CD4-positive, CD25-positive, alpha-beta regulatory T cell (primary cell): ENCODE results near the gene SRGAP2C. TPM values are rescaled to one million over a fixed set of nuclear protein-coding genes. Genes with fewer than 3 reads are reported as not detected.
"Not testable (repeated sequence)": the region's sequence is repeated elsewhere in the genome, so short reads cannot be mapped to it uniquely, and the experiment has no call there.

Source experiments
- ATAC-seq, 2 donors: fragments of 150-1000 bp; cut with Tn5 transposase; one replicate each; pipeline ENCODE4 v1.10.0; 2021; ENCODE audit warnings: low read depth in 2 of 2, moderate number of reproducible peaks in 2 of 2, moderate library complexity in 1 of 2
- DNase-seq, 3 donors: peaks; one replicate each; pipeline versions ENCODE4 v3.0.0 to v3.0.0-alpha.2; 2012 to 2022; ENCODE audit warnings: mixed read lengths in 1 of 3
- H3K27ac ChIP-seq: one replicate; pipeline ENCODE4 v1.7.0; 2013; ENCODE audit warnings: mild to moderate bottlenecking, low read length; ENCODE audit not compliant: insufficient read depth, poor library complexity, severe bottlenecking
- H3K27me3 ChIP-seq: one replicate; pipeline ENCODE4 v1.7.0; 2013; ENCODE audit warnings: low read length; ENCODE audit not compliant: control insufficient read depth, insufficient read depth
- H3K36me3 ChIP-seq: one replicate; pipeline ENCODE4 v1.7.0; 2013; ENCODE audit warnings: mild to moderate bottlenecking, low read length, moderate library complexity; ENCODE audit not compliant: control insufficient read depth, insufficient read depth
- H3K4me1 ChIP-seq: 2 replicates; pipeline ENCODE4 v1.7.0; 2013; ENCODE audit warnings: mild to moderate bottlenecking, low read length; ENCODE audit not compliant: insufficient read depth, control insufficient read depth, poor library complexity, severe bottlenecking
- H3K4me3 ChIP-seq: one replicate; pipeline ENCODE4 v1.7.0; 2013; ENCODE audit warnings: low read depth, mild to moderate bottlenecking, low read length, moderate library complexity
- H3K9me3 ChIP-seq, 2 experiments: 1 replicate in 1 of 2; 2 replicates in 1 of 2; pipeline ENCODE4 v1.7.0; 2013; ENCODE audit warnings: low read length in 2 of 2, mild to moderate bottlenecking in 1 of 2, moderate library complexity in 1 of 2; ENCODE audit not compliant: control insufficient read depth in 2 of 2
- H3K27ac Mint-ChIP-seq, 3 donors: one replicate each; pipeline ENCODE4 v1.8.0; 2020 to 2022; ENCODE audit warnings: mild to moderate bottlenecking in 3 of 3, mixed read lengths in 3 of 3, moderate library complexity in 2 of 3
- H3K27me3 Mint-ChIP-seq: one replicate; pipeline ENCODE4 v1.8.0; 2022; ENCODE audit warnings: mild to moderate bottlenecking, mixed read lengths
- H3K36me3 Mint-ChIP-seq: one replicate; pipeline ENCODE4 v1.8.0; 2020; ENCODE audit warnings: mixed read lengths
- H3K4me1 Mint-ChIP-seq, 4 donors: one replicate each; pipeline ENCODE4 v1.8.0; 2020 to 2022; ENCODE audit warnings: mixed read lengths in 4 of 4, mild to moderate bottlenecking in 1 of 4
- H3K4me3 Mint-ChIP-seq, 4 donors: one replicate each; pipeline ENCODE4 v1.8.0; 2020 to 2022; ENCODE audit warnings: mild to moderate bottlenecking in 4 of 4, mixed read lengths in 4 of 4, moderate library complexity in 3 of 4
- H3K9me3 Mint-ChIP-seq, 7 donors: one replicate each; pipeline ENCODE4 v1.8.0; 2020 to 2022; ENCODE audit warnings: mixed read lengths in 7 of 7, mild to moderate bottlenecking in 3 of 7, moderate library complexity in 2 of 7
- polyA plus RNA-seq, 4 donors: library from polyadenylated mRNA; unstranded; fragments of 300-500 nt; fragmentation: Illumina TruSeq; gene quantifications; one replicate each; pipeline ENCODE4 v1.2.3, GENCODE V29; 2021
- total RNA-seq: library from RNA; stranded (reverse); gene quantifications from one replicate; pipeline ENCODE4 v1.2.3, GENCODE V29; 2022

Gene SRGAP2C
- total and polyA plus RNA-seq, 5 donors from 2014 or later = 2.5 to 31.7 (median 4.2) TPM

GRCh38 chr1:121168152-121168668 lies 16.6 kb upstream of the SRGAP2C start:
- H3K4me1 Mint-ChIP-seq, DNase-seq, ATAC-seq, H3K36me3 ChIP-seq, H3K27ac Mint-ChIP-seq, H3K27ac ChIP-seq, H3K4me3 Mint-ChIP-seq, H3K27me3 ChIP-seq, H3K36me3 Mint-ChIP-seq, H3K4me1 ChIP-seq, H3K9me3 Mint-ChIP-seq, H3K4me3 ChIP-seq, H3K27me3 Mint-ChIP-seq, H3K9me3 ChIP-seq: not testable (repeated sequence)

DNA sequence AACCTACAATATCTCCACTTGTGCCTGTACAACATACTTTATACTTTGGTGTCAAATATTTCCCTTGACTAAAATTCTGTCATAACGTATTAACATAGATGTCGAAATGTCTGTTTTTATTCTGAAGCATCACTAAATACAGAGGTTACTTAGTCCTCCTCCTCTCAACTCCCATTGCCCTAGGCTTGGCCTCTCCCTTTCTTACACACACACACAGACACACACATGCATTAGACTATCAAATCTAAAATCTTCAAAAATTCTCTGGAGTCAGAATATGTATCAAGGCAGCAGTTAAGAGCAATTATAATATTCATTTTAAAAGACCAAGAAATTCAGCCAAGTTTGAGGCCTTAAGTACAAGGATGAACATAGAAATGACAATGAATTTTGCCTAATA lies 8.1 kb upstream of the SRGAP2C start:
- H3K27ac Mint-ChIP-seq, ATAC-seq, H3K4me3 Mint-ChIP-seq: not testable (repeated sequence)

GRCh38 chr1:121178197-121178596 lies 6.6 kb upstream of the SRGAP2C start:
- not testable (repeated sequence) for H3K36me3 Mint-ChIP-seq, H3K4me1 Mint-ChIP-seq

More for the DNA sequence above, 8.1 kb upstream of the SRGAP2C start:
- H3K9me3 ChIP-seq, H3K9me3 Mint-ChIP-seq, H3K36me3 Mint-ChIP-seq, H3K36me3 ChIP-seq, H3K27me3 Mint-ChIP-seq, H3K4me1 Mint-ChIP-seq, H3K4me1 ChIP-seq, DNase-seq, H3K27ac ChIP-seq, H3K4me3 ChIP-seq, H3K27me3 ChIP-seq: not testable (repeated sequence)

DNA sequence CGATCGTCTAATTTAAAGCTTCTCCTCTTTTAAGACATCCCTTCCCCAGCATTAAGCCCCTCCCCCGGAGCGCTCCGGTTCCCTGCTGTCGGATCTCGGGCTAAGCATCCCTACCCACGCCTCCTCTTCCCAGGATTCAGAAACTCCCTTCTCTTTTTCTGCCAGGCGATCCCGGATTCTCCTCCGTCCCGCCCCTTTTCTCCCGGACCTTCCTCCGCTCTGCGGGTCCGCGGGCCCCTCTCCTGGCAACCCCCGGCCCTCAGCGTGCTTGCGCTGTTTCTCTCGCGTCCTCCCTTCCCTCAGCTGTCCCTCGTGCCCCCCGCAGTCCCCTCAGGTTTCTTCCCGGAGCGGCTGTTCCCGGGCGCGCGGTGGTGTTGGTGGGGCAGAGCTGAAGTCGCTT lies 908 bp upstream of the SRGAP2C start:
- H3K4me3 ChIP-seq, H3K9me3 Mint-ChIP-seq, ATAC-seq, H3K27me3 ChIP-seq, H3K9me3 ChIP-seq, H3K4me1 Mint-ChIP-seq, H3K27ac ChIP-seq, DNase-seq, H3K36me3 ChIP-seq, H3K4me1 ChIP-seq, H3K27ac Mint-ChIP-seq, H3K36me3 Mint-ChIP-seq, H3K27me3 Mint-ChIP-seq: not testable (repeated sequence)
- H3K4me3 Mint-ChIP-seq = peak overlapping the region in 1 of 4 donors; percentile 64

More at GRCh38 chr1:121178197-121178596, 6.6 kb upstream of the SRGAP2C start:
- H3K27me3 Mint-ChIP-seq, H3K4me1 ChIP-seq, DNase-seq, H3K27me3 ChIP-seq, H3K36me3 ChIP-seq, H3K4me3 ChIP-seq, ATAC-seq, H3K9me3 ChIP-seq, H3K27ac Mint-ChIP-seq, H3K9me3 Mint-ChIP-seq, H3K27ac ChIP-seq, H3K4me3 Mint-ChIP-seq: not testable (repeated sequence)

GRCh38 chr1:121185140-121185708 lies 449 bp downstream of the SRGAP2C start:
- H3K9me3 Mint-ChIP-seq, H3K36me3 ChIP-seq, H3K27me3 ChIP-seq, H3K9me3 ChIP-seq, H3K27me3 Mint-ChIP-seq, H3K36me3 Mint-ChIP-seq, H3K4me1 ChIP-seq, H3K4me3 ChIP-seq, ATAC-seq, H3K4me1 Mint-ChIP-seq, DNase-seq: not testable (repeated sequence)
- Mint-ChIP-seq H3K4me3 (peak overlapping the region; percentile 90 to 99 (median 97)), H3K27ac (peak overlapping the region in 1 of 3 donors; percentile 89)
- H3K27ac ChIP-seq = peak overlapping the region; percentile 14

DNA sequence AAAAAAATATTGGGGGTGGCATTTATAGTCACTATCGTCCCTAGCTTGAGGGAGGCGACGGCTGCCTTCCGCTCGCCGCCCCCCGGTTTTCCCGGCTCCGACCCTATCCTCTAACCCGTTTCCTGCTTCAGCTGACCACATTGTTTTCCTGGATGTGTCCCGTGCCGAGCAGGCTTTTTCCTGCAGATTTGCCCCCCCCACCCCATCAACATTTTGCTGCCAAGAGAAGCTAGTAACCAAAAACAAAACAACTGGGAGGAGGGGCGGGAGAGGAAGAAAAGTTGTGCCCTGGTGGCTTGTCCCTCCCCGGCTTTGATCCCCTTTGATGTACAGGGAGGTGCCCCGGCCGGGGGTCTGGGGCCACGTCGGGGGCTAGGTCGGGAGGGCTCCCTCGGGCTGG lies 1.4 kb downstream of the SRGAP2C start:
- H3K9me3 Mint-ChIP-seq, H3K27ac ChIP-seq, H3K27me3 ChIP-seq, H3K36me3 Mint-ChIP-seq, ATAC-seq, H3K9me3 ChIP-seq, H3K36me3 ChIP-seq, H3K4me3 ChIP-seq, DNase-seq, H3K27me3 Mint-ChIP-seq, H3K4me1 ChIP-seq: not testable (repeated sequence)
- Mint-ChIP-seq H3K4me1 (peaks cover 0 to 12% (median 1%) of the 10 kb centered on the region in 4 donors), H3K4me3 (peak overlapping the region in 3 of 4 donors; percentile 89 to 96 (median 89)), H3K27ac (peak overlapping the region in 1 of 3 donors; percentile 83)

- not testable (repeated sequence) for H3K27ac ChIP-seq, H3K27ac Mint-ChIP-seq, H3K36me3 ChIP-seq, H3K9me3 ChIP-seq, DNase-seq, ATAC-seq, H3K9me3 Mint-ChIP-seq, H3K27me3 Mint-ChIP-seq, H3K4me1 ChIP-seq, H3K36me3 Mint-ChIP-seq, H3K27me3 ChIP-seq
- Mint-ChIP-seq H3K4me3 (peak overlapping the region; percentile 65 to 83 (median 72)), H3K4me1 (peaks cover 0 to 14% (median 1%) of the 10 kb centered on the region in 4 donors)
- H3K4me3 ChIP-seq = peak overlapping the region; percentile 19
Measured at GRCh38 chr1:121187914-121188313, 3.1 kb downstream of the SRGAP2C start.

DNA sequence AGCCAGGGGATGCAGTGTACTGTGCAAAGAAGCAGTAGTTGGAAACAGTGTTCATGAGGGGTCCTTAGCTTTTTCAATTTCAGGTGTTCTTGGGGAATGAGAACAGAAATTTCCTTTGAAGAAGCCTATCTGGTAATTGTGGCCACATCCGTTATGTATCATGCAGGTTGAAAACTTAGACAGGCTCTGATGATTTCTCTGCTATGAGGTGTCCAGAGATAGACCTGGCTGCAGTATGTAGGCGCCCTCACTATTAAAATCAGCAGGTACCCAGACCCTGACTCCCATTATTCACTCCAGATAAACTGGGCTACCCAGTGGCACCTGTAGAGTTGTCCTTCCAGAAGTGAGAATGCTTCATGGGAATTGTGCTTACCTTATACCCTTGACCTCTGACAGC lies 7.7 kb downstream of the SRGAP2C start:
- DNase-seq, H3K36me3 ChIP-seq, H3K27me3 Mint-ChIP-seq, H3K4me1 ChIP-seq, H3K27me3 ChIP-seq, H3K9me3 Mint-ChIP-seq, H3K27ac ChIP-seq, H3K27ac Mint-ChIP-seq, H3K9me3 ChIP-seq, ATAC-seq, H3K36me3 Mint-ChIP-seq, H3K4me3 ChIP-seq, H3K4me3 Mint-ChIP-seq: not testable (repeated sequence)
- H3K4me1 Mint-ChIP-seq = peaks cover 0 to 11% (median 1%) of the 10 kb centered on the region in 4 donors
